Peyer's patch (tissue), 4 donors: ENCODE results near the gene TIAM1. TPM values are rescaled to one million over a fixed set of nuclear protein-coding genes. Genes with fewer than 3 reads are reported as not detected.

Experiments
- DNase-seq, 3 donors: peaks; one replicate each; pipeline ENCODE4 v3.0.0-alpha.2; 2017 to 2019
- H3K27ac ChIP-seq, 4 donors: fragments of 200-600 bp; sonication (generic); one replicate each; pipeline ENCODE4 v1.5.1; 2016 to 2019
- H3K27me3 ChIP-seq, 2 donors: fragments of 200-600 bp; sonication (generic); one replicate each; pipeline ENCODE4 v1.5.1; 2019
- H3K36me3 ChIP-seq, 3 donors: fragments of 200-600 bp; sonication (generic); one replicate each; pipeline ENCODE4 v1.5.1; 2016 to 2019
- H3K4me1 ChIP-seq, 4 donors: fragments of 200-600 bp; sonication (generic); one replicate each; pipeline ENCODE4 v1.5.1; 2016 to 2019
- H3K4me3 ChIP-seq, 4 donors: fragments of 200-600 bp; sonication (generic); 1 replicate in 3 of 4; 2 replicates in 1 of 4; pipeline ENCODE4 v1.5.1; 2016 to 2019; ENCODE audit warnings: mild to moderate bottlenecking in 1 of 4
- H3K9me3 ChIP-seq, 4 donors: fragments of 200-600 bp; sonication (generic); one replicate each; pipeline ENCODE4 v1.5.1; 2016 to 2019; ENCODE audit warnings: mild to moderate bottlenecking in 1 of 4
- CTCF ChIP-seq, 6 experiments: fragments of 450-650 bp in 4 of 6; fragments of 200-600 bp in 2 of 6; sonication (generic) in 1 of 6; IDR thresholded peaks; one replicate each; pipeline ENCODE4 v1.5.1; 2017 to 2019; ENCODE audit warnings: antibody characterized with exemption in 6 of 6, mild to moderate bottlenecking in 3 of 6, moderate library complexity in 1 of 6
- POLR2A ChIP-seq, 2 donors: fragments of 450-650 bp; IDR thresholded peaks; one replicate each; pipeline ENCODE4 v1.5.1; 2017; ENCODE audit warnings: antibody characterized with exemption in 2 of 2, mild to moderate bottlenecking in 2 of 2, moderate library complexity in 2 of 2
- total RNA-seq, 4 donors: library from RNA; depleted of rRNA; stranded (reverse); fragments of >200 nt; gene quantifications; one replicate each; pipeline ENCODE4 v1.1.0, GENCODE V29; 2016

TIAM1 gene
- total RNA-seq, 4 donors from 2014 or later: 1.4 to 13.2 (median 2.9) TPM

- peaks cover 0 to 11% (median 0%) of the 10 kb centered on the region in 4 donors for H3K9me3 ChIP-seq
- H3K27me3 ChIP-seq: no peaks in the 10 kb centered on the region
- H3K4me1 ChIP-seq: no peaks in the 10 kb centered on the region
- H3K36me3 ChIP-seq: no peaks in the 10 kb centered on the region
- no peak overlapping the region for H3K4me3 ChIP-seq
- H3K27ac ChIP-seq: no peak overlapping the region
- DNase-seq: no peak
- TF ChIP-seq POLR2A (IDR thresholded peaks at IDR 0.05): no peak
- TF ChIP-seq CTCF (IDR thresholded peaks at IDR 0.05): no peak
Observed at GRCh38 chr21:31236528-31236927, 107.5 kb downstream of the TIAM1 start.

GRCh38 chr21:31235671-31236450, 108.2 kb downstream of the TIAM1 start:
- Histone ChIP-seq H3K9me3 (peaks cover 0 to 5% (median 0%) of the 10 kb centered on the region in 4 donors), H3K27ac (no peak overlapping the region), H3K27me3 (no peaks in the 10 kb centered on the region), H3K4me1 (no peaks in the 10 kb centered on the region), H3K36me3 (no peaks in the 10 kb centered on the region), H3K4me3 (no peak overlapping the region)
- TF ChIP-seq POLR2A (IDR thresholded peaks at IDR 0.05) (no peak), CTCF (IDR thresholded peaks at IDR 0.05) (no peak)
- no peak for DNase-seq

- Histone ChIP-seq H3K9me3 (no peaks in the 10 kb centered on the region), H3K36me3 (no peaks in the 10 kb centered on the region), H3K27me3 (no peaks in the 10 kb centered on the region), H3K4me1 (no peaks in the 10 kb centered on the region), H3K4me3 (no peak overlapping the region), H3K27ac (no peak overlapping the region)
- DNase-seq: no peak
- TF ChIP-seq CTCF (IDR thresholded peaks at IDR 0.05): no peak
- TF ChIP-seq POLR2A (IDR thresholded peaks at IDR 0.05): no peak
Observed at GRCh38 chr21:31234936-31235335, 109.1 kb downstream of the TIAM1 start.

- H3K4me3 ChIP-seq: no peak overlapping the region
- no peak overlapping the region for H3K27ac ChIP-seq
- no peaks in the 10 kb centered on the region for H3K27me3 ChIP-seq
- no peaks in the 10 kb centered on the region for H3K9me3 ChIP-seq
- TF ChIP-seq CTCF (IDR thresholded peaks at IDR 0.05): no peak
- no peak for TF ChIP-seq POLR2A (IDR thresholded peaks at IDR 0.05)
- H3K36me3 ChIP-seq: no peaks in the 10 kb centered on the region
- no peak for DNase-seq
- no peaks in the 10 kb centered on the region for H3K4me1 ChIP-seq
Observed at GRCh38 chr21:31233711-31234110, 110.3 kb downstream of the TIAM1 start.

- no peak for TF ChIP-seq POLR2A (IDR thresholded peaks at IDR 0.05)
- TF ChIP-seq CTCF (IDR thresholded peaks at IDR 0.05): no peak
- H3K4me1 ChIP-seq: no peaks in the 10 kb centered on the region
- no peak overlapping the region for H3K27ac ChIP-seq
- H3K4me3 ChIP-seq: no peak overlapping the region
- no peaks in the 10 kb centered on the region for H3K36me3 ChIP-seq
- H3K9me3 ChIP-seq: no peaks in the 10 kb centered on the region
- no peak for DNase-seq
- no peaks in the 10 kb centered on the region for H3K27me3 ChIP-seq
Observed at GRCh38 chr21:31232344-31232743, 111.7 kb downstream of the TIAM1 start.
